ENCODE results near the gene PTPN7. TPM values are rescaled to one million over a fixed set of nuclear protein-coding genes. Genes with fewer than 3 reads are reported as not detected.
"Not testable (repeated sequence)": the region's sequence is repeated elsewhere in the genome, so short reads cannot be mapped to it uniquely, and the experiment has no call there.

Gene PTPN7
- total RNA-seq, 1 experiment from 2014 or later = not detected

DNA sequence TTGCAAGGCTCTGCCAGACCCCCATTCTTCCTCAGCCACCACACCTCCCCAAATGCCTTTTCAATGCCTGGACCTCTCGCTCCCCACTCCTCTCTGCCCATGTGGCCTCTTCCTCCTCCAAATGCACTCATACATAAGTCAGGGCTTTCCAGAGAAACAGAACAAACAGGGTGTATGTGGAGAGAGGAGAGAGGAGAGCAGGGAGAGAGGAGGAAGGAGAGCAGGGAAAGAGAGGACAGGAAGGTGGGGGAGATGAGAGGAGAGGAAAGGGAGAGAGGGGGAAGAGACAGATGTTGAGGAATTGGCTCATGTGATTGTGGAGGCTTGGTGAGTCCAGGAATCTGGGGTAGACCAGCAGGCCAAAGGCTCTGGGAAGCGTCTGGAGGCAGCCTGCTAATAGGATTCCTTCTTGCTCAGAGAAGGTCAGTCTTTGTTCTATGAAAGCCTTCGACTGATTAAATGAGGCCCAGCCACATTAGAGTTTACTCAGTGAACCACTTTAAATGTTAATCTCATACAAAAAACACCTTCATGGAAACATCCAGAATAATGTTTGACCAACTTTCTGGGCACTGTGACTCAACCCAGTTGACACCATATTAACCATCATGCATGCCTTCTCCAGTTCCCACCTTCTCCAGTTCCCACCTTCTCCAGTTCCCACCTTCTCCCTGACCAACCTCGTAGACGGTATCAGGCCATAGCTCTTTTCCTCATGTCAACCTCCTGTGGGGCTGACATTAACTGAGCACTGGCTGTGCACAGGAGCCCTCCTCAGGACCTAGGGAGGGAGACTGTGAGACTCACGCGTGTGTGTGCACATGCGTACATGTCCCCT is 21.9 kb upstream of the PTPN7 start:
- H3K27me3 ChIP-seq (replicated peaks) = peaks cover 11% of the 10 kb centered on the region; the same call in 1 of the 2 replicates
- no peaks in the 10 kb centered on the region for H3K36me3 ChIP-seq
- no peak for DNase-seq (ENCODE audit: low read depth in 1 of 2, low spot score in 2 of 2)
- H3K4me1 ChIP-seq (replicated peaks) = no peaks in the 10 kb centered on the region
- no peaks in the 10 kb centered on the region for H3K9me3 ChIP-seq (replicated peaks)
- no peak overlapping the region for H3K27ac ChIP-seq
- no peak overlapping the region for H3K4me3 ChIP-seq

- no peaks in the 10 kb centered on the region for H3K36me3 ChIP-seq
- no peak for DNase-seq (ENCODE audit: low read depth in 1 of 2, low spot score in 2 of 2)
- H3K4me1 ChIP-seq (replicated peaks) = no peaks in the 10 kb centered on the region
- H3K9me3 ChIP-seq (replicated peaks) = no peaks in the 10 kb centered on the region
- H3K4me3 ChIP-seq = no peak overlapping the region
- H3K27ac ChIP-seq = no peak overlapping the region
- peaks cover 11% of the 10 kb centered on the region; the same call in 1 of the 2 replicates for H3K27me3 ChIP-seq (replicated peaks)
Measured at GRCh38 chr1:202181586-202181985, 21.2 kb upstream of the PTPN7 start.

DNA sequence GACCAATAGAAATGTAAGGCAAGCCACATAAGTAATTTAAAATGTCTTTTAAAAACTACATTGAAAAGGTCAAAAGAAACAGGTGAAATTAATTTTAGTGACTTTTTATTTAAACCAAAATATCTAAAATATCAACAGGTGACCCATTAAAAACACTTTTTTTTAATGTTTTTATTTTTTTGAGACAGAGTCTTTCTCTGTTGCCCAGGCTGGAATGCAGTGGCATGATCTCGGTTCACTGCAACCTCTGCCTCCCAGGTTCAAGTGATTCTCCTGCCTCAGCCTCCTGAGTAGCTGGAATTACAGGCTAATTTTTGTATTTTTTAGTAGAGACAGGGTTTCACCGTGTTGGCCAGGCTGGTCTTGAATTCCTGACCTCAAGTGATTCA is 20.3 kb upstream of the PTPN7 start:
- H3K27me3 ChIP-seq (replicated peaks) = peaks cover 11% of the 10 kb centered on the region; the same call in 1 of the 2 replicates
- not testable (repeated sequence) for H3K4me3 ChIP-seq; H3K9me3 ChIP-seq (replicated peaks); DNase-seq (ENCODE audit: low read depth in 1 of 2, low spot score in 2 of 2); H3K36me3 ChIP-seq; H3K27ac ChIP-seq; H3K4me1 ChIP-seq (replicated peaks)

GRCh38 chr1:202179828-202180750 is 19.7 kb upstream of the PTPN7 start:
- no peaks in the 10 kb centered on the region for H3K36me3 ChIP-seq
- no peak overlapping the region for H3K27ac ChIP-seq
- no peaks in the 10 kb centered on the region for H3K4me1 ChIP-seq (replicated peaks)
- peaks cover 11% of the 10 kb centered on the region; the same call in 1 of the 2 replicates for H3K27me3 ChIP-seq (replicated peaks)
- H3K4me3 ChIP-seq = no peak overlapping the region
- no peaks in the 10 kb centered on the region for H3K9me3 ChIP-seq (replicated peaks)
- no peak for DNase-seq (ENCODE audit: low read depth in 1 of 2, low spot score in 2 of 2)

DNA sequence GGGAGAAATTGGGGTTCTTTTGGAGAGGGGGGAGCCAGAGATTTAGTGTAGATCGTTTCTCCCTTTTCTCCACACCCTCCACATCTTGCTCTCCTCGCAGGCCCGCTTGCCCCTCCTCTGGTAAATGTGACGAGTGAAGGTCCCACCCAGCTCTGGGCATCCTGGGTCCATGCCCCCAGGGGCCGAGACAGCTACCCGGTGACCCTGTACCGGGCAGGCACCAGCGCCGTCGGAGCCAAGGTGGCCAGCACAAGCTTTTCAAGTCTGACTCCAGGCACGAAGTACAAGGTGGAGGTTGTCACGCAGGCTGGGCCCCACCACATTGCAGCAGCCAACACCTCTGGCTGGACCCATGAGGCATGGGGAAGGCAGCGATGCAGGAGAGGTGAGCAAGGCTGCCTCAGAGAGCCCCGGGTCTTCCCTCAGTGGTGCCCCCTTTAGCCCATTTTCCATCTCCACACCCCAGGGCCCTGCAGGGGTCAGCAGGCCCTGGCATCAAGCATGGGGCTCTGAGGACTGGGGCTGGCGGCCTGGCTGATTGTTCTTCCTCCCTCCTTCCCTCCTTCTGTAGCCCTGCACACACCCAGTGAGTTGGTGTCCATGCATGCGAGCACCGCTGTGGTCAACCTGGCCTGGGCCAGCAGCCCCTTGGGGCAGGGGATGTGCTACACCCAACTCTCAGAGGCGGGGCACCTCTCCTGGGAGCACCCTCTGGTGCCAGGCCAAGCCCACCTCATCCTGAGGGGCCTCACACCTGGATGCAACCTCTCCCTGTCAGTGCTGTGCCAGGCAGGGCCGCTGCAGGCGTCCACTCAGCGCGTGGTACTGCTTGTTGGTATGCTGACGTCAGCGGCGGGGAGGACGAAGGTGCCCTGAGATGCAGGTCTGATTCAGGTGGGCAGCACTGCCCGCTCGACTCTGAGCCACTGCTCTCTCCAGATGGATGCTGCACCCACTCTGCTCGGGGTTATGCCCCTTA is 16.8 kb upstream of the PTPN7 start:
- Histone ChIP-seq H3K27ac (no peak overlapping the region), H3K27me3 (replicated peaks) (peaks cover 11% of the 10 kb centered on the region; the same call in 1 of the 2 replicates), H3K36me3 (no peaks in the 10 kb centered on the region), H3K4me1 (replicated peaks) (no peaks in the 10 kb centered on the region), H3K9me3 (replicated peaks) (no peaks in the 10 kb centered on the region), H3K4me3 (no peak overlapping the region)
- DNase-seq (ENCODE audit: low read depth in 1 of 2, low spot score in 2 of 2) = no peak

DNA sequence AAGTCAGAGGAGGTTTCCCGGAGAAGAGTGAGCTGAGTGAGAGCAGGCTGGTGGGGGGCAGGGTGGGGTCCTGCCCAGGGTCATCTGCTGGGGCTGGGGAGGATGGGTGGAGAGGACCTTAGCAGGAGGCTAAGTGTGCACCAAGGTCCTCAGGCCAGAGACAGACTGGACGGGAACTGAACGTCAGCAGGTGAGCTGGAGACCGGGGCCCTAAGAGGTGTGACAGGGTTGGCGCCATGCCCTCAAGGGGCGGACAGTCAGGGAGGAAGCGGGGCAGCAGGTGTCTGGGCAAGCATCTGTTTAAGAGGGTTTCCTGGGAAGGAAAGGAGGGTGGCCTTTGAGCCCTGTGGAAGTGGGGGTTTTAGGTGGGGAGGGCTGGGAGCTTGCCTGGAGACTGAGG is 13.6 kb upstream of the PTPN7 start:
- Histone ChIP-seq H3K27me3 (replicated peaks) (0 out of 2 replicates have a peak, but pooled peaks cover under 1% of the 10 kb centered on the region), H3K27ac (no peak overlapping the region), H3K4me1 (replicated peaks) (no peaks in the 10 kb centered on the region), H3K9me3 (replicated peaks) (no peaks in the 10 kb centered on the region), H3K4me3 (no peak overlapping the region), H3K36me3 (no peaks in the 10 kb centered on the region)
- DNase-seq (ENCODE audit: low read depth in 1 of 2, low spot score in 2 of 2) = no peak

GRCh38 chr1:202172015-202172355 is 11.6 kb upstream of the PTPN7 start:
- Histone ChIP-seq H3K4me1 (replicated peaks) (peaks cover 5% of the 10 kb centered on the region; the same call in 1 of the 2 replicates), H3K9me3 (replicated peaks) (no peaks in the 10 kb centered on the region), H3K27ac (no peak overlapping the region), H3K27me3 (replicated peaks) (no peaks in the 10 kb centered on the region), H3K4me3 (no peak overlapping the region), H3K36me3 (no peaks in the 10 kb centered on the region)
- DNase-seq (ENCODE audit: low read depth in 1 of 2, low spot score in 2 of 2) = no peak

DNA sequence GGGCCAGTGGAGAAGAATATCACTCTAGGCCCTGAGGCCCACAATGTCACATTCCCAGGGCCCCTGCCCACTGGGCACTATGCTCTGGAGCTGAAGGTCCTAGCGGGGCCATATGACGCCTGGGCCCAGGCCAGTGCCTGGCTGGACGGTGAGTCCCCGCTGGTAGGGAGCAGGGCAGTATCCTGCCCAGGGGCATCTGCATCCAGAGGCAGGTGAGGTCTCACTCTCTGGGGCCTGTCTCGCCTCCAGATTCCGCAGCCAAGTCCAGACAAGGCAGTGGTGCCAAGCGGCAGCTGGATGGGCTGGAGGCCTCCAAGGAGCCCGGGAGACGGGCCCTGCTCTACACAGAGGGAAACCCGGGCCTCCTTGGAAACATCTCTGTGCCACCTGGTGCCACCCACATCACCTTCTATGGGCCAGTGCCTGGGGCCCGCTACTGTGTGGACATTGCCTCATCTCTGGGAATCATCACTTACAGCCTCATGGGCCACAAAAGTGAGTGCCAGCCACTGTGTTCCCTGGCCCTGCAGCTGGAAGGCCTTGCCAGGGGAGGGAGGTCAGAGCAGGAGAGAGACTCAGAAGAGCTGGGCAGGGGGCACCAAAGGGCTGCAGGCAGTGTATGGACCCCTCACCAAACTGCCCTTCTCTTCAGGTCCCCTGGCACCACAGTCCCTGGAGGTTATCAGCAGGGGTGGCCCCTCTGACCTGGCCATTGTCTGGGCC is 11.1 kb upstream of the PTPN7 start:
- no peak for DNase-seq (ENCODE audit: low read depth in 1 of 2, low spot score in 2 of 2)
- H3K9me3 ChIP-seq (replicated peaks) = no peaks in the 10 kb centered on the region
- H3K27me3 ChIP-seq (replicated peaks) = no peaks in the 10 kb centered on the region
- H3K36me3 ChIP-seq = no peaks in the 10 kb centered on the region
- H3K4me1 ChIP-seq (replicated peaks) = peaks cover 5% of the 10 kb centered on the region; the same call in 1 of the 2 replicates
- no peak overlapping the region for H3K4me3 ChIP-seq
- no peak overlapping the region for H3K27ac ChIP-seq

- Histone ChIP-seq H3K27ac (no peak overlapping the region), H3K4me1 (replicated peaks) (peaks cover 5% of the 10 kb centered on the region; the same call in 1 of the 2 replicates), H3K4me3 (no peak overlapping the region), H3K36me3 (no peaks in the 10 kb centered on the region), H3K9me3 (replicated peaks) (no peaks in the 10 kb centered on the region), H3K27me3 (replicated peaks) (no peaks in the 10 kb centered on the region)
- DNase-seq (ENCODE audit: low read depth in 1 of 2, low spot score in 2 of 2) = no peak
Measured at GRCh38 chr1:202170726-202171125, 10.3 kb upstream of the PTPN7 start.

DNA sequence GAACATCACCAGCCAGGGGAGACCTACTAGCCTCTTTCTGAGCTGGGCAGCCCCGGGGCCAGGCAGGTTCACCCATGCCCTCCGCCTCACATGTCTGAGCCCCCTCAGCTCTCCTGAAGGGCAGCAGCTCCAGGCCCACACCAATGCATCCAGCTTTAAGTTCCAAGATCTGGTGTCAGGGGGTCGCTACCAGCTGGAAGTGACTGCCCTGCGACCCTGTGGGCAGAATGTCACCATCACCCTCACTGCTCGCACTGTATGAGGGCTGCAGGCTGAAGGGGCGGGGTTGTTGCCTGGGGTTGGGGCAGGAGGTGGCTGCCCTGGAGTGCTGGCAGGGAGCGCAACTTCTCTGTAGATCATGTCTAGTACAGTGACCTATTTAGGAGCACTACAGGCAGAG is 8.5 kb upstream of the PTPN7 start:
- no peaks in the 10 kb centered on the region for H3K36me3 ChIP-seq
- H3K9me3 ChIP-seq (replicated peaks) = no peaks in the 10 kb centered on the region
- H3K4me3 ChIP-seq = no peak overlapping the region
- peaks cover 5% of the 10 kb centered on the region; the same call in 1 of the 2 replicates for H3K4me1 ChIP-seq (replicated peaks)
- DNase-seq (ENCODE audit: low read depth in 1 of 2, low spot score in 2 of 2) = no peak
- no peaks in the 10 kb centered on the region for H3K27me3 ChIP-seq (replicated peaks)
- no peak overlapping the region for H3K27ac ChIP-seq

- Histone ChIP-seq H3K4me3 (no peak overlapping the region), H3K27ac (no peak overlapping the region), H3K4me1 (replicated peaks) (peaks cover 13% of the 10 kb centered on the region), H3K36me3 (no peaks in the 10 kb centered on the region), H3K27me3 (replicated peaks) (no peaks in the 10 kb centered on the region), H3K9me3 (replicated peaks) (no peaks in the 10 kb centered on the region)
- DNase-seq (ENCODE audit: low read depth in 1 of 2, low spot score in 2 of 2) = no peak
Measured at GRCh38 chr1:202167708-202168415, 7.5 kb upstream of the PTPN7 start.

- peaks cover 14% of the 10 kb centered on the region for H3K4me1 ChIP-seq (replicated peaks)
- not testable (repeated sequence) for H3K4me3 ChIP-seq; H3K27ac ChIP-seq; H3K9me3 ChIP-seq (replicated peaks); H3K27me3 ChIP-seq (replicated peaks); H3K36me3 ChIP-seq; DNase-seq (ENCODE audit: low read depth in 1 of 2, low spot score in 2 of 2)
Measured at GRCh38 chr1:202167054-202167453, 6.7 kb upstream of the PTPN7 start.

All from SJSA1 (cell line).